ENCODE measurements around the gene LIPA.

DNA sequence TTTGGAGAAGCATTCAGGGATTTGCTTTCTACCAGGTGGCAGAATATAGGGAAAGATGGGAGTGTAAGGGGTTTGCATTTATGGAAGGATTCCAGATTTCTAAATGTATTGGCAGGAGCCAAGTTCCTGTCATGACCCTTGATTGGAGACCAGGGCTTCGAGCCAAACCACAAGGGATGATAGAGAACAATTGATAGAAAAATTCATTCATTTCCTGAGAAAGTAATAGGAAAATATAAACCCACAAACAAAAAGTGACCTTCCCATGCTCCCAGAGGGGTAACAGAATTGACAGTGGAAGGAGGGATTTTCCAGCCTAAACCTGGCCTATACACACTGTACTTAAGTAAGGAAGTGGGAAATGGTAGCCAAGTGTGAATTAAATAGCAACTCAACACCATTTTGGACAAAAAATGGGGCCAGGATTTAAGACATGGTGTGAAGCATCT is 27.9 kb upstream of the LIPA start:
- TF ChIP-seq, protein P1, sequence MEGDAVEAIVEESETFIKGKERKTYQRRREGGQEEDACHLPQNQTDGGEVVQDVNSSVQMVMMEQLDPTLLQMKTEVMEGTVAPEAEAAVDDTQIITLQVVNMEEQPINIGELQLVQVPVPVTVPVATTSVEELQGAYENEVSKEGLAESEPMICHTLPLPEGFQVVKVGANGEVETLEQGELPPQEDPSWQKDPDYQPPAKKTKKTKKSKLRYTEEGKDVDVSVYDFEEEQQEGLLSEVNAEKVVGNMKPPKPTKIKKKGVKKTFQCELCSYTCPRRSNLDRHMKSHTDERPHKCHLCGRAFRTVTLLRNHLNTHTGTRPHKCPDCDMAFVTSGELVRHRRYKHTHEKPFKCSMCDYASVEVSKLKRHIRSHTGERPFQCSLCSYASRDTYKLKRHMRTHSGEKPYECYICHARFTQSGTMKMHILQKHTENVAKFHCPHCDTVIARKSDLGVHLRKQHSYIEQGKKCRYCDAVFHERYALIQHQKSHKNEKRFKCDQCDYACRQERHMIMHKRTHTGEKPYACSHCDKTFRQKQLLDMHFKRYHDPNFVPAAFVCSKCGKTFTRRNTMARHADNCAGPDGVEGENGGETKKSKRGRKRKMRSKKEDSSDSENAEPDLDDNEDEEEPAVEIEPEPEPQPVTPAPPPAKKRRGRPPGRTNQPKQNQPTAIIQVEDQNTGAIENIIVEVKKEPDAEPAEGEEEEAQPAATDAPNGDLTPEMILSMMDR (conservative IDR thresholded peaks at IDR 0.05; ENCODE audit: low read depth, low read length), result no peak
- TF ChIP-seq SMC3 (IDR thresholded peaks at IDR 0.05; ENCODE audit: low read depth, low read length) (no peak), CEBPB (IDR thresholded peaks at IDR 0.05; ENCODE audit: low read depth, low read length) (no peak), POLR2A (IDR thresholded peaks at IDR 0.05; ENCODE audit: low read depth, low read length) (no peak), MAZ (IDR thresholded peaks at IDR 0.05; ENCODE audit: borderline replicate concordance, low read depth, low read length) (no peak), FOS (IDR thresholded peaks at IDR 0.05; ENCODE audit: low read depth, low read length) (no peak), RAD21 (IDR thresholded peaks at IDR 0.05; ENCODE audit: low read length) (no peak), BHLHE40 (IDR thresholded peaks at IDR 0.05; ENCODE audit: low read depth, low read length) (no peak), CHD1 (IDR thresholded peaks at IDR 0.05; ENCODE audit: low read depth, low read length) (no peak), MXI1 (IDR thresholded peaks at IDR 0.05; ENCODE audit: borderline replicate concordance, low read depth, low read length) (no peak)
- TF ChIP-seq, protein P2, sequence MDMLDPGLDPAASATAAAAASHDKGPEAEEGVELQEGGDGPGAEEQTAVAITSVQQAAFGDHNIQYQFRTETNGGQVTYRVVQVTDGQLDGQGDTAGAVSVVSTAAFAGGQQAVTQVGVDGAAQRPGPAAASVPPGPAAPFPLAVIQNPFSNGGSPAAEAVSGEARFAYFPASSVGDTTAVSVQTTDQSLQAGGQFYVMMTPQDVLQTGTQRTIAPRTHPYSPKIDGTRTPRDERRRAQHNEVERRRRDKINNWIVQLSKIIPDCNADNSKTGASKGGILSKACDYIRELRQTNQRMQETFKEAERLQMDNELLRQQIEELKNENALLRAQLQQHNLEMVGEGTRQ (IDR thresholded peaks at IDR 0.05; ENCODE audit: low read depth, low read length), result no peak

All from IMR-90 (cell line).